HepG2 (cell line): ENCODE measurements around the gene NLRX1. TPM values are rescaled to one million over a fixed set of nuclear protein-coding genes. Genes with fewer than 3 reads are reported as not detected.

ENCODE experiments used
- ATAD3A ChIP-seq: sonication (generic); formaldehyde crosslinking; IDR thresholded peaks from 2 replicates; pipeline ENCODE4 v1.4.0; 2020; ENCODE audit warnings: missing genetic modification reagents
- ATF7 ChIP-seq, 2 experiments: fragments of 450-650 bp in 1 of 2; sonication (generic) in 1 of 2; formaldehyde crosslinking in 1 of 2; IDR thresholded peaks; 2 replicates each; pipeline versions ENCODE4 v1.4.0 to v1.6.1; 2016 to 2020; ENCODE audit warnings: antibody characterized with exemption in 1 of 2, mild to moderate bottlenecking in 1 of 2, missing genetic modification reagents in 1 of 2
- ATM ChIP-seq: fragments of 450-650 bp; IDR thresholded peaks from 2 replicates; pipeline ENCODE4 v1.7.1; 2017; ENCODE audit warnings: mild to moderate bottlenecking, borderline replicate concordance
- BATF2 ChIP-seq: sonication (generic); formaldehyde crosslinking; IDR thresholded peaks from 2 replicates; pipeline ENCODE4 v1.8.0; 2022; ENCODE audit warnings: mild to moderate bottlenecking, missing genetic modification reagents, moderate library complexity
- EHMT2 ChIP-seq: fragments of 200-600 bp; sonication (generic); IDR thresholded peaks from 2 replicates; pipeline ENCODE4 v1.7.0; 2017; ENCODE audit warnings: antibody characterized with exemption, low read depth, low read length, borderline replicate concordance
- FOXA3 ChIP-seq: IDR thresholded peaks from 2 replicates; pipeline ENCODE4 v1.6.1; 2016; ENCODE audit warnings: missing genetic modification reagents, missing compliant biosample characterization
- GLI4 ChIP-seq: sonication (generic); formaldehyde crosslinking; IDR thresholded peaks from 2 replicates; pipeline ENCODE4 v1.5.1; 2020; ENCODE audit warnings: missing genetic modification reagents, mild to moderate bottlenecking, moderate library complexity, borderline replicate concordance
- KAT7 ChIP-seq: IDR thresholded peaks from 2 replicates; pipeline ENCODE4 v1.6.1; 2018; ENCODE audit warnings: borderline replicate concordance, missing compliant biosample characterization
- KAT8 ChIP-seq: IDR thresholded peaks from 2 replicates; pipeline ENCODE4 v1.6.1; 2016; ENCODE audit warnings: missing genetic modification reagents, missing compliant biosample characterization
- KLF9 ChIP-seq: IDR thresholded peaks from 2 replicates; pipeline ENCODE4 v1.6.1; 2016; ENCODE audit warnings: low read depth
- MEF2D ChIP-seq: sonication (generic); formaldehyde crosslinking; IDR thresholded peaks from 2 replicates; pipeline ENCODE4 v1.5.1; 2020; ENCODE audit warnings: mild to moderate bottlenecking, missing genetic modification reagents
- NONO ChIP-seq, 2 experiments: fragments of 450-650 bp in 1 of 2; sonication (generic) in 1 of 2; formaldehyde crosslinking in 1 of 2; IDR thresholded peaks in 1 of 2; conservative IDR thresholded peaks in 1 of 2; 2 replicates each; pipeline versions ENCODE4 v1.6.1 to v1.8.0; 2017 to 2022; ENCODE audit warnings: mild to moderate bottlenecking in 1 of 2, missing genetic modification reagents in 1 of 2, moderate library complexity in 1 of 2
- NR2F6 ChIP-seq, 2 experiments: IDR thresholded peaks; 2 replicates each; pipeline ENCODE4 v1.6.1; 2016; ENCODE audit warnings: antibody characterized with exemption in 1 of 2, mild to moderate bottlenecking in 1 of 2
- RBM39 ChIP-seq: fragments of 200-400 bp; formaldehyde crosslinking; IDR thresholded peaks from one replicate; pipeline ENCODE4 v1.6.1; 2018; ENCODE audit warnings: antibody characterized with exemption, mild to moderate bottlenecking, low read depth, low read length; ENCODE audit not compliant: poor library complexity, severe bottlenecking
- SAFB2 ChIP-seq: sonication (generic); formaldehyde crosslinking; IDR thresholded peaks from 2 replicates; pipeline ENCODE4 v1.5.1; 2020; ENCODE audit warnings: missing genetic modification reagents, low read depth, mild to moderate bottlenecking, borderline replicate concordance
- SMAD3 ChIP-seq: sonication (generic); formaldehyde crosslinking; IDR thresholded peaks from 2 replicates; pipeline ENCODE4 v1.4.0; 2020; ENCODE audit warnings: missing genetic modification reagents
- ZBTB14 ChIP-seq: sonication (generic); formaldehyde crosslinking; IDR thresholded peaks from 2 replicates; pipeline ENCODE4 v1.4.0; 2020; ENCODE audit warnings: missing genetic modification reagents
- ZFP41 ChIP-seq: sonication (generic); formaldehyde crosslinking; IDR thresholded peaks from 2 replicates; pipeline ENCODE4 v1.4.0; 2020; ENCODE audit warnings: mild to moderate bottlenecking, missing genetic modification reagents, borderline replicate concordance
- ZNF136 ChIP-seq: sonication (generic); formaldehyde crosslinking; IDR thresholded peaks from 2 replicates; pipeline ENCODE4 v1.8.1; 2022; ENCODE audit warnings: low read depth, mild to moderate bottlenecking, moderate library complexity, missing genetic modification reagents
- ZNF549 ChIP-seq: sonication (generic); formaldehyde crosslinking; IDR thresholded peaks from 2 replicates; pipeline ENCODE4 v1.5.0; 2020; ENCODE audit warnings: missing genetic modification reagents
- ZNF556 ChIP-seq: sonication (generic); formaldehyde crosslinking; IDR thresholded peaks from 2 replicates; pipeline ENCODE4 v1.4.0; 2020; ENCODE audit warnings: mild to moderate bottlenecking, missing genetic modification reagents, borderline replicate concordance
- ZNF629 ChIP-seq: sonication (generic); formaldehyde crosslinking; conservative IDR thresholded peaks from 2 replicates; pipeline ENCODE4 v1.5.0; 2020; ENCODE audit warnings: missing genetic modification reagents
- ZNF749 ChIP-seq: sonication (generic); formaldehyde crosslinking; IDR thresholded peaks from 2 replicates; pipeline ENCODE4 v1.8.0; 2022; ENCODE audit warnings: mild to moderate bottlenecking, missing genetic modification reagents, moderate library complexity, borderline replicate concordance
- ZNF777 ChIP-seq: sonication (generic); formaldehyde crosslinking; IDR thresholded peaks from 2 replicates; pipeline ENCODE4 v1.4.0; 2020; ENCODE audit warnings: missing genetic modification reagents
- polyA plus RNA-seq, 8 experiments: library from polyadenylated mRNA; depleted of rRNA in 3 of 8; stranded (reverse) in 7 of 8; unstranded in 1 of 8; fragments of >200 nt; fragmentation: Illumina TruSeq in 4 of 8; extraction: Trizol in 4 of 8; gene quantifications; 2 replicates each; pipeline versions ENCODE4 v1.2.1 to v1.2.3, GENCODE V29; 2011 to 2016; ENCODE audit warnings: low read depth in 4 of 8, missing spikeins in 1 of 8, mixed read lengths in 1 of 8; ENCODE audit not compliant: insufficient read depth in 1 of 8
- total RNA-seq, 5 experiments: library from RNA; depleted of rRNA; stranded (reverse); fragments of >200 nt; fragmentation: Illumina TruSeq; extraction: Trizol; gene quantifications; 2 replicates each; pipeline ENCODE4 v1.2.3, GENCODE V29; 2016; ENCODE audit warnings: low read depth in 1 of 5
- TF ChIP-seq, protein P1 (sequence below): sonication (generic); formaldehyde crosslinking; IDR thresholded peaks from 2 replicates; pipeline ENCODE4 v1.5.0; 2020; ENCODE audit warnings: missing genetic modification reagents
- TF ChIP-seq, protein P2 (sequence below): sonication (generic); formaldehyde crosslinking; IDR thresholded peaks from 2 replicates; pipeline ENCODE4 v1.8.0; 2023; ENCODE audit warnings: mild to moderate bottlenecking, missing genetic modification reagents

The NLRX1 gene
- total and polyA plus RNA-seq, 2 of the 13 experiments (the other 11 are each of a cell fraction or from before 2014, with no cell fraction given) = 8.7 to 11.0 TPM

GRCh38 chr11:119121008-119121810 is 47.3 kb upstream of the NLRX1 start, which contains the start of gene HINFP (continued):
- TF ChIP-seq, protein P1, sequence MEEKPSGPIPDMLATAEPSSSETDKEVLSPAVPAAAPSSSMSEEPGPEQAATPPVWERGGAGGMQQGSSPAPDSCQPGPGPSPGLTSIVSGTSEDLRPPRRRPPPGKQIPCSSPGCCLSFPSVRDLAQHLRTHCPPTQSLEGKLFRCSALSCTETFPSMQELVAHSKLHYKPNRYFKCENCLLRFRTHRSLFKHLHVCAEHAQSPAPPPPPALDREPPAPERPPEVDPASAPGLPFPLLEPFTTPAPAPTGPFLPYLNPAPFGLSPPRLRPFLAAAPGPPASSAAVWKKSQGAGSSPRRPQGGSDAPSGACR (CRISPR knock-in tag) = no peak
- TF ChIP-seq GLI4 (CRISPR knock-in tag) (no peak), ZNF629 (CRISPR knock-in tag) (no peak), ZNF556 (CRISPR knock-in tag) (no peak), ZBTB14 (CRISPR knock-in tag) (peak; percentile 49; the same call in 1 of the 2 replicates), ZNF549 (CRISPR knock-in tag) (no peak), ZNF749 (CRISPR knock-in tag) (no peak), ZNF136 (CRISPR knock-in tag) (no peak), FOXA3 (CRISPR knock-in tag) (no peak; the same call in 1 of the 2 replicates), EHMT2 (no peak), KAT8 (CRISPR knock-in tag) (peak; percentile 85), KAT7 (CRISPR knock-in tag) (no peak; the same call in 1 of the 2 replicates), KLF9 (CRISPR knock-in tag) (no peak), ZFP41 (CRISPR knock-in tag) (no peak), SAFB2 (CRISPR knock-in tag) (peak; percentile 60; the same call in 1 of the 2 replicates), RBM39 (no peak), NR2F6 (IDR thresholded peaks at IDR 0.05) (no peak), NR2F6 (CRISPR knock-in tag; IDR thresholded peaks at IDR 0.05) (peak; percentile 43; the same call in 1 of the 2 replicates), MEF2D (CRISPR knock-in tag) (0 out of 2 replicates have a peak, but pooled peaks have one; percentile 17), ATF7 (IDR thresholded peaks at IDR 0.05) (no peak), ATF7 (CRISPR knock-in tag; IDR thresholded peaks at IDR 0.05) (no peak), SMAD3 (CRISPR knock-in tag) (no peak; the same call in 1 of the 2 replicates), ZNF777 (peak; percentile 73; the same call in 1 of the 2 replicates), ATM (no peak), BATF2 (CRISPR knock-in tag) (0 out of 2 replicates have a peak, but pooled peaks have one; percentile 47), NONO (IDR thresholded peaks at IDR 0.05) (no peak), NONO (CRISPR knock-in tag; conservative IDR thresholded peaks at IDR 0.05) (peak; percentile 51; the same call in 1 of the 2 replicates), ATAD3A (CRISPR knock-in tag) (0 out of 2 replicates have a peak, but pooled peaks have one; percentile 55)
- TF ChIP-seq, protein P2, sequence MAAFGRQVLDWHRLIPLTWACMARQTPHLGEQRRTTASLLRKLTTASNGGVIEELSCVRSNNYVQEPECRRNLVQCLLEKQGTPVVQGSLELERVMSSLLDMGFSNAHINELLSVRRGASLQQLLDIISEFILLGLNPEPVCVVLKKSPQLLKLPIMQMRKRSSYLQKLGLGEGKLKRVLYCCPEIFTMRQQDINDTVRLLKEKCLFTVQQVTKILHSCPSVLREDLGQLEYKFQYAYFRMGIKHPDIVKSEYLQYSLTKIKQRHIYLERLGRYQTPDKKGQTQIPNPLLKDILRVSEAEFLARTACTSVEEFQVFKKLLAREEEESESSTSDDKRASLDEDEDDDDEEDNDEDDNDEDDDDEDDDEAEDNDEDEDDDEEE (CRISPR knock-in tag) = no peak
